Measurements from ENCODE around the gene ABHD8. TPM values are rescaled to one million over a fixed set of nuclear protein-coding genes. Genes with fewer than 3 reads are reported as not detected.

The ABHD8 gene
- total and polyA plus RNA-seq, 2 donors (not counting 1 experiment from before 2014, with no cell fraction given) = 3.9 to 16.8 TPM

DNA sequence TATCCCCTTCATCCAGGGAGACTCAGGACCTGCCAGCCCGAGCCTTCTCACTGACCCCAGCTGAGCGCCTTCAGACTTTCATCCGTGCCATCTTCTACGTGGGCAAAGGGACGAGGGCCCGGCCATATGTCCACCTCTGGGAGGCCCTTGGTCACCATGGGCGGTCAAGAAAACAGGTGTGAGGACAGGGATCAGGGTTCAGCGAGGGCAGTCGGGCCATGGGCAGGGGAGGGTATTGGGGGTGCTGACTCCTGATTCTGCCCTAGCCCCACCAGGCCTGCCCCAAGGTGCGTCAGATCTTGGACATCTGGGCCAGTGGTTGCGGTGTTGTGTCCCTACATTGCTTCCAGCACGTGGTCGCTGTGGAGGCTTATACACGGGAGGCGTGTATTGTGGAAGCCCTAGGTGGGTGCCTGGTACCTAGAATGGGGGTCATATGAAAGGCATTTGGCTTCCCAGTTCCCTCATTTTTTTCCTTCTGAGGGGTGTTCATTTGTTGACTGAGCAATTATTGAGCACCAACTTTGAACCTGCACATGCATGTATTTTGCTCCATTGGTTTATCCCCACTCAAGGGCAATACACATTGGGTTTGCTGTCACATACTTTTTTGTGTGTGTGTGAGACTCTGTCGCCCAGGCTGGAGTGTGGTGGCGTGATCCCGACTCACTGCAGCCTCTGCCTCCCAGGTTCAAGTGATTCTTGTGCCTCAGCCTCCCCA is 17.6 kb downstream of the ABHD8 start:
- DNase-seq (ENCODE audit: low read depth in 2 of 2) = no peak
- H4K20me1 ChIP-seq (ENCODE audit: control insufficient read depth, extremely low read depth, insufficient read depth, low read length) = no peaks in the 10 kb centered on the region
- no peak overlapping the region for H2AFZ ChIP-seq (ENCODE audit: low read length)
- TF ChIP-seq EZH2 (IDR thresholded peaks at IDR 0.05; ENCODE audit: low read length, missing control alignments) = no peak
- TF ChIP-seq, protein P1, sequence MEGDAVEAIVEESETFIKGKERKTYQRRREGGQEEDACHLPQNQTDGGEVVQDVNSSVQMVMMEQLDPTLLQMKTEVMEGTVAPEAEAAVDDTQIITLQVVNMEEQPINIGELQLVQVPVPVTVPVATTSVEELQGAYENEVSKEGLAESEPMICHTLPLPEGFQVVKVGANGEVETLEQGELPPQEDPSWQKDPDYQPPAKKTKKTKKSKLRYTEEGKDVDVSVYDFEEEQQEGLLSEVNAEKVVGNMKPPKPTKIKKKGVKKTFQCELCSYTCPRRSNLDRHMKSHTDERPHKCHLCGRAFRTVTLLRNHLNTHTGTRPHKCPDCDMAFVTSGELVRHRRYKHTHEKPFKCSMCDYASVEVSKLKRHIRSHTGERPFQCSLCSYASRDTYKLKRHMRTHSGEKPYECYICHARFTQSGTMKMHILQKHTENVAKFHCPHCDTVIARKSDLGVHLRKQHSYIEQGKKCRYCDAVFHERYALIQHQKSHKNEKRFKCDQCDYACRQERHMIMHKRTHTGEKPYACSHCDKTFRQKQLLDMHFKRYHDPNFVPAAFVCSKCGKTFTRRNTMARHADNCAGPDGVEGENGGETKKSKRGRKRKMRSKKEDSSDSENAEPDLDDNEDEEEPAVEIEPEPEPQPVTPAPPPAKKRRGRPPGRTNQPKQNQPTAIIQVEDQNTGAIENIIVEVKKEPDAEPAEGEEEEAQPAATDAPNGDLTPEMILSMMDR (conservative IDR thresholded peaks at IDR 0.05 in 1 of 2, IDR thresholded peaks at IDR 0.05 in 1 of 2; ENCODE audit: low read depth in 1 of 2, low read length in 2 of 2) = no peak
- no peak overlapping the region for H3K4me2 ChIP-seq (ENCODE audit: extremely low read depth, insufficient read depth, low read length)
- no peak overlapping the region for H3K9ac ChIP-seq (ENCODE audit: insufficient read depth, low read length)
- H3K79me2 ChIP-seq (ENCODE audit: control insufficient read depth, insufficient read depth, low read length) = no peaks in the 10 kb centered on the region
- no peaks in the 10 kb centered on the region for H3K36me3 ChIP-seq (ENCODE audit: control insufficient read depth, insufficient read depth, low read length)
- no peak overlapping the region for H3K27ac ChIP-seq (ENCODE audit: insufficient read depth, low read length)
- H3K27me3 ChIP-seq (ENCODE audit: control insufficient read depth, insufficient read depth, low read length) = no peaks in the 10 kb centered on the region
- H3K9me3 ChIP-seq (ENCODE audit: control insufficient read depth, insufficient read depth, low read depth, low read length) = no peaks in the 10 kb centered on the region
- no peaks in the 10 kb centered on the region for H3K4me1 ChIP-seq (ENCODE audit: control insufficient read depth, extremely low read depth, insufficient read depth, low read length)
- no peak overlapping the region for H3K4me3 ChIP-seq (replicated peaks in 1 of 4; ENCODE audit: control extremely low read depth in 1 of 4, insufficient read depth in 1 of 4, low read depth in 3 of 4, low read length in 4 of 4)

DNA sequence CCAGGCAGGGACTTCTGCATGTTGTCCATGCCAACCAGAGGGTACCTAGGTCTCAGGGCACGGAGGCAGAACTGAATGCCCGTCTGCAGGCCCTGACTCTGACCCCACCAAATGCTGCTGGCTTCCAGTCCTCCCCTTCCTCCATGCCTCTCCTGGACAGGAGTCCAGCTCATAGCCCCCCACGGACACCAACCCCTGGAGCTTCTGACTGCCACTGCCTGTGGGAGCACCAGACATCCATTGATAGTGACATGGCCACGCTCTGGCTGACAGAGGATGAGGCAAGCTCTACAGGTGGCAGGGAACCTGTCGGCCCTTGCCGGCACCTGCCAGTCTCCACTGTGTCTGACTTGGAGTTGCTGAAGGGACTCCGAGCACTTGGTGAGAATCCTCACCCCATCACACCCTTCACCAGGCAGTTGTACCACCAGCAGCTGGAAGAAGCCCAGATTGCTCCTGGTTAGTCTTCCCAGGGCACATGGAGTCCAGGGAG is 19.7 kb downstream of the ABHD8 start:
- no peak overlapping the region for H3K27ac ChIP-seq (ENCODE audit: insufficient read depth, low read length)
- no peaks in the 10 kb centered on the region for H3K9me3 ChIP-seq (ENCODE audit: control insufficient read depth, insufficient read depth, low read depth, low read length)
- H3K27me3 ChIP-seq (ENCODE audit: control insufficient read depth, insufficient read depth, low read length) = no peaks in the 10 kb centered on the region
- no peak overlapping the region for H3K9ac ChIP-seq (ENCODE audit: insufficient read depth, low read length)
- H3K79me2 ChIP-seq (ENCODE audit: control insufficient read depth, insufficient read depth, low read length) = no peaks in the 10 kb centered on the region
- TF ChIP-seq, protein P1 (conservative IDR thresholded peaks at IDR 0.05 in 1 of 2, IDR thresholded peaks at IDR 0.05 in 1 of 2; ENCODE audit: low read depth in 1 of 2, low read length in 2 of 2) = no peak
- no peak for TF ChIP-seq EZH2 (IDR thresholded peaks at IDR 0.05; ENCODE audit: low read length, missing control alignments)
- no peaks in the 10 kb centered on the region for H4K20me1 ChIP-seq (ENCODE audit: control insufficient read depth, extremely low read depth, insufficient read depth, low read length)
- DNase-seq (ENCODE audit: low read depth in 2 of 2) = no peak
- no peaks in the 10 kb centered on the region for H3K4me1 ChIP-seq (ENCODE audit: control insufficient read depth, extremely low read depth, insufficient read depth, low read length)
- H3K4me2 ChIP-seq (ENCODE audit: extremely low read depth, insufficient read depth, low read length) = no peak overlapping the region
- H3K36me3 ChIP-seq (ENCODE audit: control insufficient read depth, insufficient read depth, low read length) = no peaks in the 10 kb centered on the region
- no peak overlapping the region for H2AFZ ChIP-seq (ENCODE audit: low read length)
- no peak overlapping the region for H3K4me3 ChIP-seq (replicated peaks in 1 of 4; ENCODE audit: control extremely low read depth in 1 of 4, insufficient read depth in 1 of 4, low read depth in 3 of 4, low read length in 4 of 4)

DNA sequence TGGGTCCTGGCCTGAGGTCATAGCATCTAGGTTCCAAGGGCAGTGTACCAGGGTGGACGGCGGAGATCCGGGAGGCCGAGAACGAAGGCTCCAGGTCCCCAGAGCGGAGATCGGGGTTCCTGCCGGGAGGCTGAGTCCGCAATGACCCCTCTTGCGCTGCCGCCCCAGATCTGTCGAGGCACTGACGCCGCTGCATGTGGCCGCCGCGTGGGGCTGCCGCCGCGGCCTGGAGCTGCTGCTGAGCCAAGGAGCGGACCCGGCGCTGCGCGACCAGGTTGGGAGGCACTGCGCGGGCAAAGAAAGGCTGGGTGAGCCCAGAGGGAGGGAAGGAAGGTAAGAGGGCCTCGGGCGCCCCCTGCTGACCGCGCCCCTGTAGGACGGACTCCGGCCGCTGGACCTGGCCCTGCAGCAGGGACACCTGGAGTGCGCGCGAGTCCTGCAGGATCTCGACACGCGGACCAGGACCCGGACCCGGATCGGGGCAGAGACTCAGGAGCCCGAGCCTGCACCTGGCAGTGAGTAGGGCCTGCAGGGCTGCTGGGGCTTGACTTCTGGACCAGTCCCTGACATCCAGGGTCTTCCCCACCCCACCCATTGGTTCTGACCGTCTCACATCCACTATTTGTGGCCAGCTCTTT is 20.6 kb downstream of the ABHD8 start:
- Histone ChIP-seq H3K9ac (ENCODE audit: insufficient read depth, low read length) (peak overlapping the region; percentile 20), H3K79me2 (ENCODE audit: control insufficient read depth, insufficient read depth, low read length) (no peaks in the 10 kb centered on the region), H3K4me3 (replicated peaks in 1 of 4; ENCODE audit: control extremely low read depth in 1 of 4, insufficient read depth in 1 of 4, low read depth in 3 of 4, low read length in 4 of 4) (peak overlapping the region; percentile 11 to 48 (median 21)), H3K27ac (ENCODE audit: insufficient read depth, low read length) (no peak overlapping the region), H2AFZ (ENCODE audit: low read length) (peak overlapping the region; percentile 55), H4K20me1 (ENCODE audit: control insufficient read depth, extremely low read depth, insufficient read depth, low read length) (no peaks in the 10 kb centered on the region), H3K4me2 (ENCODE audit: extremely low read depth, insufficient read depth, low read length) (peak overlapping the region; percentile 75), H3K36me3 (ENCODE audit: control insufficient read depth, insufficient read depth, low read length) (peaks cover under 1% of the 10 kb centered on the region), H3K9me3 (ENCODE audit: control insufficient read depth, insufficient read depth, low read depth, low read length) (no peaks in the 10 kb centered on the region), H3K4me1 (ENCODE audit: control insufficient read depth, extremely low read depth, insufficient read depth, low read length) (no peaks in the 10 kb centered on the region), H3K27me3 (ENCODE audit: control insufficient read depth, insufficient read depth, low read length) (no peaks in the 10 kb centered on the region)
- TF ChIP-seq, protein P1 (conservative IDR thresholded peaks at IDR 0.05 in 1 of 2, IDR thresholded peaks at IDR 0.05 in 1 of 2; ENCODE audit: low read depth in 1 of 2, low read length in 2 of 2) = peak; percentile 66 to 78
- TF ChIP-seq EZH2 (IDR thresholded peaks at IDR 0.05; ENCODE audit: low read length, missing control alignments) = no peak
- DNase-seq (ENCODE audit: low read depth in 2 of 2) = peak; percentile 64 to 71
